Transverse colon (tissue), 4 donors: ENCODE results near the gene MRPS30. TPM values are rescaled to one million over a fixed set of nuclear protein-coding genes. Genes with fewer than 3 reads are reported as not detected.
A peak's percentile ranks its signal among the peaks of the same experiment; 100 is the strongest.

Experiments used
- DNase-seq: peaks from one replicate; pipeline ENCODE4 v3.0.0-alpha.2; 2019
- H3K27ac ChIP-seq, 4 donors: fragments of 200-600 bp; sonication (generic); 2 replicates each; pipeline ENCODE4 v1.5.1; 2016 to 2018; ENCODE audit warnings: inconsistent platforms in 4 of 4
- H3K27me3 ChIP-seq: fragments of 200-600 bp; sonication (generic); 2 replicates; pipeline ENCODE4 v1.5.1; 2017; ENCODE audit warnings: inconsistent platforms
- H3K36me3 ChIP-seq, 4 donors: fragments of 200-600 bp; sonication (generic); 2 replicates each; pipeline ENCODE4 v1.5.1; 2017 to 2019; ENCODE audit warnings: inconsistent platforms in 4 of 4
- H3K4me1 ChIP-seq, 4 donors: fragments of 200-600 bp; sonication (generic); 2 replicates each; pipeline ENCODE4 v1.5.1; 2017 to 2020; ENCODE audit warnings: inconsistent platforms in 4 of 4
- H3K4me3 ChIP-seq, 4 donors: fragments of 200-600 bp; sonication (generic); 1 replicate in 1 of 4; 2 replicates in 3 of 4; pipeline versions ENCODE4 v1.5.1 to v1.6.1; 2017 to 2019; ENCODE audit warnings: inconsistent platforms in 4 of 4
- H3K9me3 ChIP-seq, 2 donors: fragments of 200-600 bp; sonication (generic); 2 replicates each; pipeline ENCODE4 v1.5.1; 2017 to 2019; ENCODE audit warnings: inconsistent platforms in 2 of 2
- CTCF ChIP-seq, 5 experiments: fragments of 200-600 bp in 3 of 5; fragments of 450-650 bp in 2 of 5; sonication (generic) in 3 of 5; IDR thresholded peaks; 1 replicate in 2 of 5; 2 replicates in 3 of 5; pipeline ENCODE4 v1.5.1; 2016 to 2017; ENCODE audit warnings: antibody characterized with exemption in 5 of 5, inconsistent platforms in 3 of 5, mild to moderate bottlenecking in 2 of 5, moderate library complexity in 1 of 5
- EP300 ChIP-seq: sonication (generic); formaldehyde crosslinking; IDR thresholded peaks from one replicate; pipeline ENCODE4 v1.6.1; 2017; ENCODE audit warnings: antibody characterized with exemption, low read depth
- POLR2A ChIP-seq: fragments of 450-650 bp; IDR thresholded peaks from one replicate; pipeline ENCODE4 v1.6.1; 2016; ENCODE audit warnings: antibody characterized with exemption, mild to moderate bottlenecking, moderate library complexity
- POLR2AphosphoS5 ChIP-seq, 3 donors: sonication (generic); formaldehyde crosslinking; IDR thresholded peaks; one replicate each; pipeline ENCODE4 v1.6.1; 2016; ENCODE audit warnings: antibody characterized with exemption in 3 of 3
- WGBS, 2 donors: methylation state at CpG; one replicate each; pipeline ENCODE4 v1.1.5; 2018; ENCODE audit warnings: low coverage in 1 of 2; 5-methylcytosine and 5-hydroxymethylcytosine counted together
- in situ Hi-C, 4 donors: fragments of 200-750 bp; cut with MboI; loops; one replicate each; pipeline versions ENCODE4 v1.15.0 to v1.15.1; 2017; ENCODE audit warnings: low sequenced_read_pairs in 3 of 4, low pct_ligation_motif_present in 1 of 4, low pct_unique_long_range_greater_than_20kb in 1 of 4
- intact Hi-C: fragments of 100-400 bp; cut with DNase I; formaldehyde crosslinking; loops from one replicate; pipeline ENCODE4 v1.15.1; 2023; ENCODE audit warnings: low total_unique reads
- total RNA-seq, 4 donors: library from RNA; depleted of rRNA; stranded (reverse); fragments of >200 nt; gene quantifications; one replicate each; pipeline ENCODE4 v1.1.0, GENCODE V29; 2016

Gene MRPS30
- 10 to 100 TPM; 43.4 to 71.1 (median 57.0) TPM for total RNA-seq

- 1 to 13% methylated on average over 3 to 33 of the region's 47 CpGs for WGBS, 2 donors
- intact Hi-C loops: no loop called here
- DNase-seq: peak; percentile 94
Measured at GRCh38 chr5:44808435-44809214, at the start of gene MRPS30. MRPS30 (plus strand) TSS chr5:44808947; CDS start chr5:44808963, 16 bp downstream.

GRCh38 chr5:44769200-44769876 lies 39.4 kb upstream of the MRPS30 start:
- WGBS, 2 donors: 72% methylated on average over 2 of the region's 2 CpGs
- TF ChIP-seq POLR2AphosphoS5 (IDR thresholded peaks at IDR 0.05) (no peak), POLR2A (no peak), EP300 (no peak), CTCF (IDR thresholded peaks at IDR 0.05) (no peak)
- intact Hi-C loops (no loop called here), in situ Hi-C loops (no loop called here)
- no peaks in the 10 kb centered on the region for H3K36me3 ChIP-seq
- DNase-seq: no peak
- H3K27me3 ChIP-seq: no peaks in the 10 kb centered on the region
- no peaks in the 10 kb centered on the region for H3K9me3 ChIP-seq
- H3K27ac ChIP-seq: no peak overlapping the region
- H3K4me3 ChIP-seq: no peak overlapping the region
- no peaks in the 10 kb centered on the region for H3K4me1 ChIP-seq

More at GRCh38 chr5:44808435-44809214, at the start of gene MRPS30:
- no peak for TF ChIP-seq EP300
- TF ChIP-seq CTCF (IDR thresholded peaks at IDR 0.05): peak in 3 of 5 experiments; percentile 12 to 24 (median 23)
- TF ChIP-seq POLR2AphosphoS5 (IDR thresholded peaks at IDR 0.05): peak; percentile 82 to 87 (median 83)
- TF ChIP-seq POLR2A: peak; percentile 65
- H3K27me3 ChIP-seq: no peaks in the 10 kb centered on the region
- H3K4me1 ChIP-seq: peaks cover 6 to 27% (median 12%) of the 10 kb centered on the region in 4 donors
- H3K4me3 ChIP-seq: peak within 1 kb of the TSS; percentile 59 to 99 (median 80)
- in situ Hi-C loops: no loop called here
- H3K9me3 ChIP-seq: no peaks in the 10 kb centered on the region
- peaks cover 0 to 21% (median 7%) of the 10 kb centered on the region in 4 donors for H3K36me3 ChIP-seq
- H3K27ac ChIP-seq: peak within 1 kb of the TSS; percentile 87 to 94 (median 90)

- intact Hi-C loops (no loop called here), in situ Hi-C loops (loop anchor here in 1 of 4 donors (10.0 kb wide), 1 partner anchor 1045 kb away; no protein-coding TSS in a partner anchor)
- DNase-seq: no peak
- Histone ChIP-seq H3K9me3 (no peaks in the 10 kb centered on the region), H3K27ac (no peak overlapping the region), H3K36me3 (no peaks in the 10 kb centered on the region), H3K27me3 (no peaks in the 10 kb centered on the region), H3K4me1 (no peaks in the 10 kb centered on the region), H3K4me3 (no peak overlapping the region)
- WGBS, 2 donors: 74 to 85% methylated on average over 5 of the region's 5 CpGs
- TF ChIP-seq POLR2A (no peak), EP300 (no peak), POLR2AphosphoS5 (IDR thresholded peaks at IDR 0.05) (no peak), CTCF (IDR thresholded peaks at IDR 0.05) (no peak)
Measured at GRCh38 chr5:44769877-44770209, 38.9 kb upstream of the MRPS30 start.
